Gastrocnemius medialis (tissue), 4 donors: ENCODE data around the gene SHISA8.

Experiments
- POLR2A ChIP-seq, 2 donors: fragments of 450-650 bp; IDR thresholded peaks; one replicate each; pipeline ENCODE4 v1.6.1; 2017; ENCODE audit warnings: antibody characterized with exemption in 2 of 2, mild to moderate bottlenecking in 2 of 2, moderate library complexity in 2 of 2
- TF ChIP-seq, protein P1 (sequence below), 5 experiments: fragments of 450-650 bp in 3 of 5; fragments of 200-600 bp in 2 of 5; sonication (generic) in 2 of 5; IDR thresholded peaks in 4 of 5; conservative IDR thresholded peaks in 1 of 5; 1 replicate in 4 of 5; 2 replicates in 1 of 5; pipeline ENCODE4 v1.5.1; 2016 to 2019; ENCODE audit warnings: antibody characterized with exemption in 5 of 5, mild to moderate bottlenecking in 3 of 5, moderate library complexity in 3 of 5

DNA sequence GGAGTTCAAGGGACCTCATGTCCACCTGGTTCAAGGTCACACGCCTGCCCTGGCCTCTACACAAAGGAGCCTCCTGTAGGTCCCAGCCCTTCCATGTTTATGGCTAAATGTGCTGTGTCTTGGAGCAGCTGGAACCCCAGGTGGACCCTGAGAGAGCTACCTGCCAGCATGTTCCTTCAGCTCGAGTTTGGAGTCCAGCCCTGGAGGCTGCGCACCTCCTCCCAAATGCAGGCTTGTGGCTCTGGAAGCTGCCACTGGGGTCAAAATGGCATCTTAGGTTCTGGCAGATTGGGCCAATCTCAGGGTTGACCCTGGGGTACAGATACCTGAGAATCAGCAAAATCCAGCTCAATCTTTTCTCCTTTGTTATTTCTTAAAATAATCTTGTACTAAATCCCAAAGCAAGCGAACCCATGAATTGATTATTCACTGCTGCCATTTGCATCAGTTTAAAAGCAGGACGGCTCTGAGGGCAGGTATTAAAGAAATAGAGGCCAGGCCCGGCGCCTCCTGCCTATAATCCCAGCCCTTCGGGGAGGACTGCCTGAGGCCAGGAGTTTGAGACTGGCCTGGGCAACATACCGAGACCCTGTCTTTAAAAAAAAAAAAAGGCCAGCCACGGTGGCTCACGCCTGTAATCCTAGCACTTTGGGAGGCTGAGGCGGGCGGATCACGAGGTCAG is 8.9 kb upstream of the SHISA8 start:
- TF ChIP-seq POLR2A (IDR thresholded peaks at IDR 0.05) = no peak
- TF ChIP-seq, protein P1, sequence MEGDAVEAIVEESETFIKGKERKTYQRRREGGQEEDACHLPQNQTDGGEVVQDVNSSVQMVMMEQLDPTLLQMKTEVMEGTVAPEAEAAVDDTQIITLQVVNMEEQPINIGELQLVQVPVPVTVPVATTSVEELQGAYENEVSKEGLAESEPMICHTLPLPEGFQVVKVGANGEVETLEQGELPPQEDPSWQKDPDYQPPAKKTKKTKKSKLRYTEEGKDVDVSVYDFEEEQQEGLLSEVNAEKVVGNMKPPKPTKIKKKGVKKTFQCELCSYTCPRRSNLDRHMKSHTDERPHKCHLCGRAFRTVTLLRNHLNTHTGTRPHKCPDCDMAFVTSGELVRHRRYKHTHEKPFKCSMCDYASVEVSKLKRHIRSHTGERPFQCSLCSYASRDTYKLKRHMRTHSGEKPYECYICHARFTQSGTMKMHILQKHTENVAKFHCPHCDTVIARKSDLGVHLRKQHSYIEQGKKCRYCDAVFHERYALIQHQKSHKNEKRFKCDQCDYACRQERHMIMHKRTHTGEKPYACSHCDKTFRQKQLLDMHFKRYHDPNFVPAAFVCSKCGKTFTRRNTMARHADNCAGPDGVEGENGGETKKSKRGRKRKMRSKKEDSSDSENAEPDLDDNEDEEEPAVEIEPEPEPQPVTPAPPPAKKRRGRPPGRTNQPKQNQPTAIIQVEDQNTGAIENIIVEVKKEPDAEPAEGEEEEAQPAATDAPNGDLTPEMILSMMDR (IDR thresholded peaks at IDR 0.05 in 4 of 5, conservative IDR thresholded peaks at IDR 0.05 in 1 of 5) = no peak
